Suprapubic skin (tissue), 3 donors: ENCODE measurements around the gene OR10A3.

Experiments
- CTCF ChIP-seq, 2 donors: fragments of 200-600 bp in 1 of 2; fragments of 450-650 bp in 1 of 2; sonication (generic) in 1 of 2; IDR thresholded peaks; one replicate each; pipeline ENCODE4 v1.5.1; 2016 to 2019; ENCODE audit warnings: antibody characterized with exemption in 2 of 2, mild to moderate bottlenecking in 1 of 2, moderate library complexity in 1 of 2
- POLR2AphosphoS5 ChIP-seq, 3 donors: sonication (generic); formaldehyde crosslinking; IDR thresholded peaks; one replicate each; pipeline ENCODE4 v1.6.1; 2017; ENCODE audit warnings: antibody characterized with exemption in 3 of 3

GRCh38 chr11:7986768-7987559 lies 45.5 kb upstream of the OR10A3 start, which contains the start of gene EIF3F:
- TF ChIP-seq CTCF (IDR thresholded peaks at IDR 0.05) (peak; percentile 86 to 92), POLR2AphosphoS5 (IDR thresholded peaks at IDR 0.05) (peak in 2 of 3 donors; percentile 12 to 57)
